ENCODE measurements around the gene CHST11.

- TF ChIP-seq SUZ12 (IDR thresholded peaks at IDR 0.05; ENCODE audit: extremely low read depth, insufficient read depth, insufficient read length): no peak
- TF ChIP-seq ZNF274 (IDR thresholded peaks at IDR 0.05; ENCODE audit: low read depth, low read length): no peak
These were observed 6.0 kb upstream of the CHST11 start for GRCh38 chr12:104450700-104451099.

Measured in NT2/D1 (cell line).